ENCODE data around the gene PMF1.

Gene PMF1

DNA sequence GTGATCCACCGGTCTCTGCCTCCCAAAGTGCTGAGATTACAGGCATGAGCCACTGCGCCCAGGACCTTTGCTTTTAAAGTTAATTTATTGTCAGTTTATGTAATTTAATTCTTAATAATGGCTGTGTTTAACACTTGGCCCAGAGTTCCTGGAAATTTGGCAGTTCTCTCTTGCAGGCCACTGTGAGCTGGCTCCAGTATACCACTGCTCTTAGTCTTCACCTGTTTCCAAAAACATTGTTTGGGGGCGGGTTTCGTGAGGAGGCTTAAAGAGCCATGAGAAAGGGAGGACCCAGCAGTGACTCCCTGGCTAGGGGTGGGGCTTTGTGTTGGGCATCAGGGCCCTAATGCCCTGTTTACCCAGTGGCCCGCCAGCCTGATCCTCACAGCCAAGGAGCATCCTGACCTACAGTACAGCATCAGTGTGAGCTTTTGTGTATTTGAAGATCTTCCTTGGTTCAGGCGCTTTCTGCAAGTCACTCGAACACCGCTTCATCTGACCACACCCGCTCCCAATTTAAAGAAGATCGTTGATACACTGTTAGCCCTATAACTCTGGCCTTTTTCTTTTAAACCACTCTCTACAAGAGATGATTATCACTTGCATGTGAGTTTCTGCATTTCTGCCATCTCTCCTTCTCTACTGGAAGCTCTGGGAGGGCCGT is 17.1 kb downstream of the PMF1 start:
- no peak overlapping the region for H3K4me3 ChIP-seq (ENCODE audit: low read depth, low read length)
- TF ChIP-seq, protein P1, sequence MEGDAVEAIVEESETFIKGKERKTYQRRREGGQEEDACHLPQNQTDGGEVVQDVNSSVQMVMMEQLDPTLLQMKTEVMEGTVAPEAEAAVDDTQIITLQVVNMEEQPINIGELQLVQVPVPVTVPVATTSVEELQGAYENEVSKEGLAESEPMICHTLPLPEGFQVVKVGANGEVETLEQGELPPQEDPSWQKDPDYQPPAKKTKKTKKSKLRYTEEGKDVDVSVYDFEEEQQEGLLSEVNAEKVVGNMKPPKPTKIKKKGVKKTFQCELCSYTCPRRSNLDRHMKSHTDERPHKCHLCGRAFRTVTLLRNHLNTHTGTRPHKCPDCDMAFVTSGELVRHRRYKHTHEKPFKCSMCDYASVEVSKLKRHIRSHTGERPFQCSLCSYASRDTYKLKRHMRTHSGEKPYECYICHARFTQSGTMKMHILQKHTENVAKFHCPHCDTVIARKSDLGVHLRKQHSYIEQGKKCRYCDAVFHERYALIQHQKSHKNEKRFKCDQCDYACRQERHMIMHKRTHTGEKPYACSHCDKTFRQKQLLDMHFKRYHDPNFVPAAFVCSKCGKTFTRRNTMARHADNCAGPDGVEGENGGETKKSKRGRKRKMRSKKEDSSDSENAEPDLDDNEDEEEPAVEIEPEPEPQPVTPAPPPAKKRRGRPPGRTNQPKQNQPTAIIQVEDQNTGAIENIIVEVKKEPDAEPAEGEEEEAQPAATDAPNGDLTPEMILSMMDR (IDR thresholded peaks at IDR 0.05; ENCODE audit: low read depth, low read length), result no peak

DNA sequence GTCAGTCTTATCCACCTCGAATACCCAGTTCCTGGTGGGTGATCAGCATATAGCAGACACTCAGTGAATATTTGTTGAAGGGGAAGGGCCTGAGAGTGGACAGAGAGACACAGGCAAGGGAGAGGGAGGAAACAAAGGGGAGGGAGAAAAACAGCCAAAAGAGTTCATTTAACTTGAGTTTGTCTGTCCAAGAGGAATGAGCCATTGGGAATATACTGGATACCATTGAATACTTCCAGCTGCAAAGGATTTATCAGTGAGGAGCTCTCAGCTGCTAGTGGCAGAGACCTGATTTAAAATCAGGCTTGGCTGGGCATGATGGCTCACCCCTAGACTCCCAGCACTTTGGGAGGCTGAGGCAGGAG is 17.6 kb downstream of the PMF1 start:
- TF ChIP-seq, protein P1 (IDR thresholded peaks at IDR 0.05; ENCODE audit: low read depth, low read length), result no peak
- no peak overlapping the region for H3K4me3 ChIP-seq (ENCODE audit: low read depth, low read length)

DNA sequence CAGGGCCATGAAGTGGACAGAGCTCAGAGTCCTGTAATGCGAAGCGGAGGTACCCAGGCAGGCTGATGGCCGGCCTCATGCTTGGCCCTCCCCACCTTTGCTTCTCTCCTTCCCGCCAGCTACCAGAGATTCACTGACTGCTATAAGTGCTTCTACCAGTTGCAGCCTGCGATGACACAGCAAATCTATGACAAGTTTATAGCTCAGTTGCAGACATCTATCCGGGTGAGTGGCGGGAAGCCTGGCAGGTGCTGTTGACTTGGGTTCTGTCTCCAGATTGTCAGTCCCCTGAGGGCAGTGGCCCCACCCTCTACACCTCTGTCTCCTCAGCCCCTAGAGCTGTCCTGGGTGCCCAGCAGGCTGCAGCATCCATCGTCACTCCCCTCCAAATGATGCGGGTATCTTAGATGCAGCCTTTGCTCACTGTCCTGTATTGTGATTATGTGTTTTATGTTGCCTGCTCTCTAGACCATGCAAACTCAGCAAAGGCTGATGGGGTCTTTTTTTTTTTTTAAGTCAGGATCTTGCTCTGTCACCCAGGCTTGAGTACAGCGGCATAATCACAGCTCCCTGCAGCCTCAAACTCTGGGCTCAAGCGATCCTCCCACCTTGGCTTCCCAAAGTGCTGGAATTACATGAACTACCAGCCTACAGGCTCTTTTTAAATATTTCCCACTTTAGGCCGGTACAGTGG is 19.5 kb downstream of the PMF1 start:
- TF ChIP-seq, protein P1 (IDR thresholded peaks at IDR 0.05; ENCODE audit: low read depth, low read length), result no peak
- H3K4me3 ChIP-seq (ENCODE audit: low read depth, low read length), result no peak overlapping the region

DNA sequence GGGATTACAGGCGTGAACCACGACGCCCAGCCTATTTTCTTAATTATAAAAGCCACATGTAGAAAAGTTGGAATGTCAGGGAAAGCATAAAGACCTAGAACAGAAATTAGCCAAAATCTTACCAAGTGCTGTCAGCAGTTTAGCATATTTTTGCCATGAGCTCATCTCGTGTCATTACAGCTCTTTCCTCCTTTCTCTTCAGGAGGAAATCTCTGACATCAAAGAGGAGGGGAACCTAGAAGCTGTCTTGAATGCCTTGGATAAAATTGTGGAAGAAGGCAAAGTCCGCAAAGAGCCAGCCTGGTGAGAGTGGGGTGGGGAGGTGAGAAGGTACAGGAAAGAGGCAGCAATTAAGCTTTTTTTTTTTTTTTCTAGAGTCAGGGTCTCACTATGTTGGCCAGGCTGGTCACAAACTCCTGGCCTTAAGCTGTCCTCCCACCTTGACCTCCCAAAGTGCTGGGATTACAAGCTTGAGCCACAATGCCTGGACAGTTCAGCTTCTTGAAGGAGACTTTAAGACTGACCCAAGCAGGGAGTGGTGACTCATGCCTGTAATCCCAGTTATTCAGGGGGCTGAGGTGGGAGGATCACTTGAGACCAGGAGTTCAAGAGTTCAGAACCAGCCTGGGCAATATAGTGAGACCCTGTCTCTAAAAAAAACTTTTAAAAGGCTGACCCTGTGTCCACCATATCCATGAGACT is 20.8 kb downstream of the PMF1 start:
- no peak overlapping the region for H3K4me3 ChIP-seq (ENCODE audit: low read depth, low read length)
- TF ChIP-seq, protein P1 (IDR thresholded peaks at IDR 0.05; ENCODE audit: low read depth, low read length), result no peak

DNA sequence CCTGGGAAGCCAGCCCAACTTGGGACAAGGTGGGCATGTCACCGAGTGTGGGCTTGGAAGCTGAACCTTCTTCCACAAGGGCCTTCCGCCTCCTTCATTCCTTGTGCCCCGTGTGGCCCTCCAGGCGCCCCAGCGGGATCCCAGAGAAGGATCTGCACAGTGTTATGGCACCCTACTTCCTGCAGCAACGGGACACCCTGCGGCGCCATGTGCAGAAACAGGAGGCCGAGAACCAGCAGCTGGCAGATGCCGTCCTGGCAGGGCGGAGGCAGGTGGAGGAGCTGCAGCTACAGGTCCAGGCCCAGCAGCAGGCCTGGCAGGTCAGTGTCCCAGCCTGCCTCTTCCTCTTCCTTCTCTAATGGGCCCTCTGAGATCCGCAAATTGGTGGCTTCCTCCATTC is 23.4 kb downstream of the PMF1 start:
- TF ChIP-seq, protein P1 (IDR thresholded peaks at IDR 0.05; ENCODE audit: low read depth, low read length), result no peak
- H3K4me3 ChIP-seq (ENCODE audit: low read depth, low read length), result no peak overlapping the region

DNA sequence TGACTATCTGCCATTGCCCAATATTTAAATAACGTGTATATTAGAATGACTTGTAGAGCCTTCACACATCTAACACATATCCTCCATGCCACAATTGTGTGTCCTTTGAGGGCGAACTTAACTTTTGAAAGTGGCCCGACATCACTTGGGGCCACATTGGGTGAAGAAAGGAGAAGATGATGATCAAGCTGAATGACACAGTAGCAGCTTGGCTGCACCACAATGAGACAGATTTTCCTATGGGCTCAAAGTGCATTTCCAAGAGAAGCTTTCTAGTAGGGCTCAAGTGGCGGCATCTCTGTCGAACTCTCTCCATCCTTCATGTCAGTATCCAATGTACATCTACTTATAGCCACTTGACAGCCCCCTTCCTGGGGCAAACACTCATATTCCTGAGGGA is 25.4 kb downstream of the PMF1 start:
- TF ChIP-seq, protein P1 (IDR thresholded peaks at IDR 0.05; ENCODE audit: low read depth, low read length), result no peak
- H3K4me3 ChIP-seq (ENCODE audit: low read depth, low read length), result no peak overlapping the region

DNA sequence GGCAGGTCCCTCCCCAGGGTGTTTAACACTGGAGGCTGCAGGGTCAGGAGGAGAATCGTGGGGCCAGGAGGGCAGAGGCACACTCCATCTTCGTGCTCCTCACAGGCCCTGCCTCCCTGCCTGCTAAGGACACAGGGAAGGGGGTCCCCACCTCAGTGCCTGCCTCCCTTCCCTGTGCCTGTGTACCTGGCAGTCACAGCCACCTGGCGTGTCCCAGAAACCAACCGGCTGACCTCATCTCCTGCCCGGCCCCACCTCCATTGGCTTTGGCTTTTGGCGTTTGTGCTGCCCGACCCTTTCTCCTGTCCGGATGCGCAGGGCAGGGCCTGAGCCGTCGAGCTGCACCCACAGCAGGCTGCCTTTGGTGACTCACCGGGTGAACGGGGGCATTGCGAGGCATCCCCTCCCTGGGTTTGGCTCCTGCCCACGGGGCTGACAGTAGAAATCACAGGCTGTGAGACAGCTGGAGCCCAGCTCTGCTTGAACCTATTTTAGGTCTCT is 28.6 kb downstream of the PMF1 start:
- TF ChIP-seq, protein P1 (IDR thresholded peaks at IDR 0.05; ENCODE audit: low read depth, low read length), result no peak
- H3K4me3 ChIP-seq (ENCODE audit: low read depth, low read length), result no peak overlapping the region

All from WI38 (cell line).